Measurements from ENCODE around the gene PRPF4. TPM values are rescaled to one million over a fixed set of nuclear protein-coding genes. Genes with fewer than 3 reads are reported as not detected.

The PRPF4 gene
- polyA plus RNA-seq, 2 of the 4 experiments (the other 2 are of a cell fraction), result 53.4 to 61.5 TPM

- DNase-seq (ENCODE audit: low read depth in 1 of 2, low spot score in 1 of 2), result no peak
- no peaks in the 10 kb centered on the region for H3K4me1 ChIP-seq
- no peak for FAIRE-seq
- H3K27ac ChIP-seq, result no peak overlapping the region
- TF ChIP-seq NR3C1 (IDR thresholded peaks at IDR 0.05) (no peak), HOXB13 (CRISPR knock-in tag; IDR thresholded peaks at IDR 0.05; ENCODE audit: low read depth) (no peak), PBX3 (IDR thresholded peaks at IDR 0.05) (no peak), CHD4 (IDR thresholded peaks at IDR 0.05; ENCODE audit: borderline replicate concordance) (no peak), ZNF302 (CRISPR knock-in tag; IDR thresholded peaks at IDR 0.05) (no peak), RARB (CRISPR knock-in tag; IDR thresholded peaks at IDR 0.05) (no peak), REST (IDR thresholded peaks at IDR 0.05) (no peak), TP53 (CRISPR knock-in tag; IDR thresholded peaks at IDR 0.05) (no peak), RAD21 (conservative IDR thresholded peaks at IDR 0.05 in 1 of 2, IDR thresholded peaks at IDR 0.05 in 1 of 2) (no peak), EP300 (IDR thresholded peaks at IDR 0.05) (no peak), HES2 (IDR thresholded peaks at IDR 0.05) (no peak), KDM5A (IDR thresholded peaks at IDR 0.05) (no peak), BHLHE40 (IDR thresholded peaks at IDR 0.05; ENCODE audit: low read depth, low read length) (no peak), USF2 (IDR thresholded peaks at IDR 0.05) (no peak), CTCF (IDR thresholded peaks at IDR 0.05) (no peak), MAX (IDR thresholded peaks at IDR 0.05) (no peak), HDAC2 (IDR thresholded peaks at IDR 0.05) (no peak), CBX2 (IDR thresholded peaks at IDR 0.05; ENCODE audit: borderline replicate concordance, low read depth) (no peak), ESRRA (IDR thresholded peaks at IDR 0.05; ENCODE audit: borderline replicate concordance, low read length) (no peak), CHD2 (IDR thresholded peaks at IDR 0.05; ENCODE audit: low read length, partially characterized antibody) (no peak)
- 94% methylated on average over 4 of the region's 4 CpGs for WGBS (ENCODE audit: missing lambda C conversion rate)
- no peak for ATAC-seq
- no peak overlapping the region for H3K4me3 ChIP-seq
- no peak overlapping the region for H3K4me2 ChIP-seq
- POLR2A ChIA-PET, result no interaction called here
- CTCF ChIA-PET, result no interaction called here
- H3K9me3 ChIP-seq, result 0 out of 3 replicates have a peak, but pooled peaks cover 3% of the 10 kb centered on the region
Measured at GRCh38 chr9:113245894-113246293, 29.6 kb upstream of the PRPF4 start.

- Histone ChIP-seq H3K4me2 (no peak overlapping the region), H3K4me1 (no peaks in the 10 kb centered on the region), H3K4me3 (no peak overlapping the region), H3K9me3 (0 out of 3 replicates have a peak, but pooled peaks cover 4% of the 10 kb centered on the region), H3K27ac (no peak overlapping the region)
- DNase-seq (ENCODE audit: low read depth in 1 of 2, low spot score in 1 of 2) (no peak), ATAC-seq (no peak), FAIRE-seq (no peak)
- ChIA-PET CTCF (interaction anchor here (1.2 kb wide), 1 partner anchor 15 kb away, joined by 3 read pairs; no protein-coding TSS in a partner anchor), POLR2A (no interaction called here)
- 91% methylated on average over 6 of the region's 6 CpGs for WGBS (ENCODE audit: missing lambda C conversion rate)
- TF ChIP-seq ZFP36 (IDR thresholded peaks at IDR 0.05; ENCODE audit: borderline replicate concordance, partially characterized antibody) (no peak), ATOH8 (CRISPR knock-in tag; IDR thresholded peaks at IDR 0.05; ENCODE audit: low read depth) (no peak), SMC3 (IDR thresholded peaks at IDR 0.05) (no peak), RARB (CRISPR knock-in tag; IDR thresholded peaks at IDR 0.05) (no peak), FOSL2 (IDR thresholded peaks at IDR 0.05) (no peak), FOSL2 (CRISPR knock-in tag; IDR thresholded peaks at IDR 0.05) (no peak)
Measured at GRCh38 chr9:113246928-113247327, 28.5 kb upstream of the PRPF4 start.
